Peyer's patch (tissue), 4 donors: ENCODE results near the gene PPP2R5C. TPM values are rescaled to one million over a fixed set of nuclear protein-coding genes. Genes with fewer than 3 reads are reported as not detected.

Experiments
- DNase-seq, 3 donors: peaks; one replicate each; pipeline ENCODE4 v3.0.0-alpha.2; 2017 to 2019
- H3K27ac ChIP-seq, 4 donors: fragments of 200-600 bp; sonication (generic); one replicate each; pipeline ENCODE4 v1.5.1; 2016 to 2019
- H3K27me3 ChIP-seq, 2 donors: fragments of 200-600 bp; sonication (generic); one replicate each; pipeline ENCODE4 v1.5.1; 2019
- H3K36me3 ChIP-seq, 3 donors: fragments of 200-600 bp; sonication (generic); one replicate each; pipeline ENCODE4 v1.5.1; 2016 to 2019
- H3K4me1 ChIP-seq, 4 donors: fragments of 200-600 bp; sonication (generic); one replicate each; pipeline ENCODE4 v1.5.1; 2016 to 2019
- H3K4me3 ChIP-seq, 4 donors: fragments of 200-600 bp; sonication (generic); 1 replicate in 3 of 4; 2 replicates in 1 of 4; pipeline ENCODE4 v1.5.1; 2016 to 2019; ENCODE audit warnings: mild to moderate bottlenecking in 1 of 4
- H3K9me3 ChIP-seq, 4 donors: fragments of 200-600 bp; sonication (generic); one replicate each; pipeline ENCODE4 v1.5.1; 2016 to 2019; ENCODE audit warnings: mild to moderate bottlenecking in 1 of 4
- CTCF ChIP-seq, 6 experiments: fragments of 450-650 bp in 4 of 6; fragments of 200-600 bp in 2 of 6; sonication (generic) in 1 of 6; IDR thresholded peaks; one replicate each; pipeline ENCODE4 v1.5.1; 2017 to 2019; ENCODE audit warnings: antibody characterized with exemption in 6 of 6, mild to moderate bottlenecking in 3 of 6, moderate library complexity in 1 of 6
- POLR2A ChIP-seq, 2 donors: fragments of 450-650 bp; IDR thresholded peaks; one replicate each; pipeline ENCODE4 v1.5.1; 2017; ENCODE audit warnings: antibody characterized with exemption in 2 of 2, mild to moderate bottlenecking in 2 of 2, moderate library complexity in 2 of 2
- total RNA-seq, 4 donors: library from RNA; depleted of rRNA; stranded (reverse); fragments of >200 nt; gene quantifications; one replicate each; pipeline ENCODE4 v1.1.0, GENCODE V29; 2016

The PPP2R5C gene
- total RNA-seq, 4 donors from 2014 or later = 87.6 to 137 (median 91.9) TPM

- Histone ChIP-seq H3K4me3 (peak overlapping the region in 3 of 4 donors; percentile 20 to 26 (median 23)), H3K36me3 (no peaks in the 10 kb centered on the region), H3K27me3 (no peaks in the 10 kb centered on the region), H3K9me3 (no peaks in the 10 kb centered on the region), H3K27ac (peak overlapping the region; percentile 82 to 97 (median 92)), H3K4me1 (peaks cover 4 to 19% (median 7%) of the 10 kb centered on the region in 4 donors)
- TF ChIP-seq CTCF (IDR thresholded peaks at IDR 0.05) = no peak
- TF ChIP-seq POLR2A (IDR thresholded peaks at IDR 0.05) = no peak
- no peak for DNase-seq
Measured at GRCh38 chr14:101730626-101731186, 30.8 kb upstream of the PPP2R5C start.

- Histone ChIP-seq H3K4me1 (peaks cover 4 to 19% (median 7%) of the 10 kb centered on the region in 4 donors), H3K27me3 (no peaks in the 10 kb centered on the region), H3K4me3 (peak overlapping the region in 3 of 4 donors; percentile 23 to 31 (median 26)), H3K27ac (peak overlapping the region; percentile 82 to 97 (median 92)), H3K9me3 (no peaks in the 10 kb centered on the region), H3K36me3 (no peaks in the 10 kb centered on the region)
- DNase-seq = peak; percentile 77 to 96 (median 90)
- TF ChIP-seq POLR2A (IDR thresholded peaks at IDR 0.05) (peak; percentile 6 to 66), CTCF (IDR thresholded peaks at IDR 0.05) (no peak)
Measured at GRCh38 chr14:101731187-101732080, 30.1 kb upstream of the PPP2R5C start.

- Histone ChIP-seq H3K4me3 (peak overlapping the region in 2 of 4 donors; percentile 26 to 31), H3K36me3 (no peaks in the 10 kb centered on the region), H3K27ac (peak overlapping the region; percentile 82 to 97 (median 92)), H3K9me3 (no peaks in the 10 kb centered on the region), H3K4me1 (peaks cover 4 to 19% (median 7%) of the 10 kb centered on the region in 4 donors), H3K27me3 (no peaks in the 10 kb centered on the region)
- no peak for DNase-seq
- TF ChIP-seq CTCF (IDR thresholded peaks at IDR 0.05) (no peak), POLR2A (IDR thresholded peaks at IDR 0.05) (no peak)
Measured at GRCh38 chr14:101732118-101732517, 29.4 kb upstream of the PPP2R5C start.

- no peaks in the 10 kb centered on the region for H3K27me3 ChIP-seq
Measured at GRCh38 chr14:101733211-101733610, 28.3 kb upstream of the PPP2R5C start.

More at GRCh38 chr14:101733211-101733610, 28.3 kb upstream of the PPP2R5C start:
- no peak for TF ChIP-seq POLR2A (IDR thresholded peaks at IDR 0.05)
- no peak for TF ChIP-seq CTCF (IDR thresholded peaks at IDR 0.05)
- no peak overlapping the region for H3K4me3 ChIP-seq
- no peak for DNase-seq
- H3K36me3 ChIP-seq = no peaks in the 10 kb centered on the region
- peaks cover 4 to 19% (median 7%) of the 10 kb centered on the region in 4 donors for H3K4me1 ChIP-seq
- H3K9me3 ChIP-seq = no peaks in the 10 kb centered on the region
- H3K27ac ChIP-seq = peak overlapping the region in 1 of 4 donors; percentile 44
